Activated T-cell treated with anti-CD3 and anti-CD28 coated beads for 1 hour (primary cell): Measurements from ENCODE around the gene ARTN.
A peak's percentile ranks its signal among the peaks of the same experiment; 100 is the strongest.

Experiments
- DNase-seq: peaks from one replicate; pipeline ENCODE4 v3.0.0-alpha.2; 2020; ENCODE audit warnings: low read depth

The ARTN gene

DNA sequence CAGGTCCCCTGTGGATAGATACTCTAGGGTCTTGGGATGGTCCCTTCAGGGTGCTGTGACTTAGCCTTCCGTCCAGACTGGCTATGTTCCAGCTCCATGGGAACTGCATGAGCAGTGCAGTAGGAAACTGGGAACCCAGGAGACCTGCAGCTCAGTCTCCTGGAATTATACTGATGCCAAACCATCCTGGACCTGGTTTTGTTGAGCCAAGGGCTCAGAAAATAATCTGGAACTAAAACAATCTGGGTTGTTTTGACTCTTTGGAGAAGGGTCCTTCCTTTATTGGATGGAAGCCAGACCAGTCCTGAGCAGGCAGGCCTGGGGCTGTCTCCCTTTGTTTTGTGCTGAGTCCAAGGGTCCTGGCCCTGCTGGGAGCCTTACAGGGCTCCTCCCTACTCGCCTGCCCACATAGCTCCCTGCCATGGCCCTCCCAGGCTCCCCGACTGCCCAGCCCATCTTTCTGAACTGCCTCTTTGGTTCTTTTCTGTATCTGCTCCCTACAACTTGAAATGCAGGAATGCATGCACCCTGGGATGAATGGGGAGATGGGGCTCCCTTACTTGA, 14.4 kb downstream of the ARTN start:
- DNase-seq, result no peak

GRCh38 chr1:43949678-43950077, 16.1 kb downstream of the ARTN start:
- DNase-seq, result no peak

GRCh38 chr1:43951021-43951985, 17.7 kb downstream of the ARTN start:
- no peak for DNase-seq

- DNase-seq, result no peak
These were observed 19.2 kb downstream of the ARTN start for GRCh38 chr1:43952731-43953346.

DNA sequence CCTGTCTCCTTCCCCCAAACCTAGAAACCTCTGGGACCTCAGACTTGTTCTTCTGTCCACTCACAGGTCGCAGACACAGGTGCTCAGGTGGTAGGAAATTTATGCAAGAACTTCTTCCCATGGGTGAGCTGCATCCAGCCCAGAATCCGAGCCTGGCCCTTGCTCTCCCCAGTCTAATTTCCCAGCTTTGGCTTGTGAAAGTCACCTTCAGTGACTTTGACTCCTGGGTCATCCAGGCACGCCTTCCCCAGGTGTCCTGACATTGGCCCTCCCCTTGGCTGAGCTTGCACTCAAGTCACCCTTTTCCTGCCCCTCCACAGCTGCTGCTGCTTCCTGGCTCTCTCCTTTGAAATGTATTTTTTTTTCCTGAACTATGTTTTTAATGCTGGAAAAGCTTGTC, 19.8 kb downstream of the ARTN start:
- no peak for DNase-seq

DNA sequence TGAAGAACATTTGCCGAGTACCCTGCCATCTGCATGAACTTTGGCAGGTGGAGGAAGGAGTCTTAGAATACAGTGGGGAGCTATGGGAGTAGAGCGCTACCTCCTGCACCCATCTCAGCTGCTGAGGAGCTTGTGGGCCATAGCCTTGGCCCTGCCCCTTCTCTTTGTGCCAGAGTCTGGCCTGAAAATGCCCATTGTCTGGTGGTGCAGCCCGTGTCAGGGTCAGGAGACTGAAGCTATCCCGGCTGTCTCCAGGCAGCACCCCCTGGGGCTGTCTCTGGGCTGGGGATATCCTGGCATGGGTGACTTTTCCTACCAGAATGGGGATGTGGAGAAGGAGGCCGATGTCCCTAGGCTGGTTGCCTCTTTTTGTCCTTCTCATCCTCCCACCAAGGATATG, 20.4 kb downstream of the ARTN start:
- no peak for DNase-seq

GRCh38 chr1:43956234-43956633, 22.6 kb downstream of the ARTN start:
- DNase-seq, result no peak

DNA sequence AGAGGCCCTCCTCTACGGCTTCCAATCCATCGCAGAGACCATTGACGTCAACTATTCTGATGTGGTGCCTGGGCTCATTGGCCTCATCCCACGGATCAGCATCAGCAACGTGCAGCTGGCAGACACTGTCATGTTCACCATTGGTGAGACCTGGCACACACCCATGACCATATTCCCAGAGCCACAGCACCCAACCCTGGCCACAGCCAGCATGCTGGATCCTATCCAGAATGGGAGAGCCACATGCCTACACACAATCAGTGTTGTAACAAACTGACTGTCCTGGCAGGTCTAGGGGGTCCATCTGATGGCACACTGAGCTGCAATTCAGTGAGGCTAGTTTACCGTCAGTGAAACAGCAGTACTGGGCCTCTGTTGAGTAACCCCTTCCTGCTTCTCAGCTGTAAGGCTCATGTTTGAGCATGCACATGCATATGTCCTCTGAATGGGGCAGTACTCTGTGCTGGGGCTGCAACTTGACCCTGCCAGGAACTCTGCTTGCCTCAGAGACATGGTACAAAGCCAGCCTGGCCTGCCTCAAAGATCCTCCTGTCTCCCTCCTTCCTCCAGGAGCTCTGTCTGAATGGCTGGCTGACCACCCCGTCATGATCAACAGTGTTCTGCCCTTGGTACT, 23.9 kb downstream of the ARTN start:
- DNase-seq, result no peak

DNA sequence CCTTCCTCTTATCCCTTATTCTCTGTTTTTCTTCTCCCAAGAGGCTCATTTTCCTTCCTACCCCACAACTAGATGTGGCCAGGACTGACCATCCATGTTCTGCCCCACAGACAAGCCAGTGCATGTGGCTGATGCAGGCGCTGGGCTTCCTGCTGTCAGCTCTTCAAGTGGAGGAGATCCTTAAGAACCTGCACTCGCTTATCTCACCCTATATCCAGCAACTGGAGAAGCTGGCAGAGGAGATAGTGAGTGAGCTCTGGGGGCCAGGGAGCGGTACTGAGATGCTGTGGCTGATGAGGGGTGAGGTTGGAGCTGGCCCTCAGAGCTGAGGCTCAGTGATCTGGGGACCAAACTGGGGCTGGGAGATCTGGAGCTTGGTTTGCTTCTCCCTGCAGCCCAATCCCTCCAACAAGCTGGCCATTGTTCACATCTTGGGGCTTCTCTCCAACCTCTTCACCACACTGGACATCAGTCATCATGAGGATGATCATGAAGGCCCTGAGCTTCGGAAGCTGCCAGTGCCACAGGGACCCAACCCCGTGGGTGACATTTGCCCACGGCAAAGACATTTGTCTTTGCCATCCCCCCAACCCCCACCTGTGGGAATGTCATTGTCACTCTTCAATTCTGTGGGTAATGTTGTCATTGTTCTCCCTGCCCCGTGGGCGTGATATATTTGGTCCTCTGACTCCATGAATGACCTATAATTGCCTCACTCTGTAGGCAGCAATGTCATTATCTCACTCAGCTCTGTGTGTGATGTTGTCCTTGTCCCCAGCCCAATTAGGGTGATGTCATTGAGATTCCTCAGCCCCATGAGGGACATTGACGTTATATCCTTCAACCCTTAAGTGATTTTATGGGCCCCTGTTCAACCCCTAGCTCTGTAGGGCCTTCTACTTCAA, 25.0 kb downstream of the ARTN start:
- DNase-seq, result no peak

DNA sequence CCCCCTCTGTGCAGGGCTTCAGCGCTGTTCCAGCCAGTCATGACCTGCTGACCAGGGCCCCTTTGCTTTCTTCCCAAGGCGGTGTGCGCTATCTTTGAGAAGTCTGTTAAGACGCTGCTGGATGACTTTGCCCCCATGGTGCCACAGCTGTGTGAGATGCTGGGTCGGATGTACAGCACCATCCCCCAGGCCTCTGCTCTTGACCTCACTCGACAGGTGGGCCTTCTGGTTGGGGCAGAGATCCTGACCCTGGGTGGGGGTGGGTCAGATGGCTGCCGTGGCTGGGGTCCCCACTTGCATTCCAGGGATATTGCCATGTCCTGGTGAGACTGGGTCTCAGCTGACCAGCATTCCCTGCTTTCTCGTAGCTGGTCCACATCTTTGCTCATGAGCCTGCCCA, 27.2 kb downstream of the ARTN start:
- no peak for DNase-seq

GRCh38 chr1:43961692-43962091, 28.1 kb downstream of the ARTN start:
- no peak for DNase-seq

GRCh38 chr1:43962324-43962723, 28.7 kb downstream of the ARTN start:
- DNase-seq, result no peak

DNA sequence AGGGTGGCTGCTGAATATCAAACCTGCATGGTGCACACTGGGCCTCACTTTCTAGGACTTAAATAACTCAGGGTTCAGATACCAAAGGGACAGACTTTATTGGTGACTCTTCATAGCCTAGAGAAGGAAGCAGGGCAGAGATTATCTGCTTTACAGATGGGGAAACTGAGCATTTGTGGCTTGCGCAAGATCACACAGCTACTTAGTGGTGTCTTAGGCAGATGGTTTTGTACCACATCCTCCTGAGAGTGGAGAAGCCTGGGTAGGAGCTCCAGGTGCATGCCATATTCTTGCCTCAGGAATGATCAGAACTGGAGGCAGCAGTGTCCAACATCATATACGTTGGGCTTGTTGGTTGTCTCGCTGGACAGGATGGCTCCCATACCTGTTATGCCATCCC, 29.4 kb downstream of the ARTN start:
- no peak for DNase-seq

DNA sequence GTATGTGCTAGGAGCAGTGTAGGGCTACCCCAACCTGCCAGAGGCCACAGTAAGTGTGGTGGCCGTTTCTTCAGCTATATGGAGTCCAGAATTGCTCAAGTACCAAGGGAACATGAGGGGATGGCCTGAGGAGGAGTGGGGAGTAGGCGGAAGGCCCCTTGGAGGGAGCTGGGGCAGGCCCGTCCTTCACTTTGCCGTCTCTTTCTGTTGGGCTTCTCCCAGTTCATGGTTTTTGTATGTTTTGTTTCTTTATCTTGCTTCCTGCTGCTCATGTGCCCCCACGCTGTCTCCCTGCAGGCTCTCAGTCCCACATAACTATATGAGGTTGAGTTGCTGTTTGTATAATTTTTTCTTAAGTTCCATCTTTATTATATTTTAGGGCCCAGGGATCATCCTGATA, 30.3 kb downstream of the ARTN start:
- no peak for DNase-seq

GRCh38 chr1:43965316-43965715, 31.7 kb downstream of the ARTN start:
- no peak for DNase-seq

DNA sequence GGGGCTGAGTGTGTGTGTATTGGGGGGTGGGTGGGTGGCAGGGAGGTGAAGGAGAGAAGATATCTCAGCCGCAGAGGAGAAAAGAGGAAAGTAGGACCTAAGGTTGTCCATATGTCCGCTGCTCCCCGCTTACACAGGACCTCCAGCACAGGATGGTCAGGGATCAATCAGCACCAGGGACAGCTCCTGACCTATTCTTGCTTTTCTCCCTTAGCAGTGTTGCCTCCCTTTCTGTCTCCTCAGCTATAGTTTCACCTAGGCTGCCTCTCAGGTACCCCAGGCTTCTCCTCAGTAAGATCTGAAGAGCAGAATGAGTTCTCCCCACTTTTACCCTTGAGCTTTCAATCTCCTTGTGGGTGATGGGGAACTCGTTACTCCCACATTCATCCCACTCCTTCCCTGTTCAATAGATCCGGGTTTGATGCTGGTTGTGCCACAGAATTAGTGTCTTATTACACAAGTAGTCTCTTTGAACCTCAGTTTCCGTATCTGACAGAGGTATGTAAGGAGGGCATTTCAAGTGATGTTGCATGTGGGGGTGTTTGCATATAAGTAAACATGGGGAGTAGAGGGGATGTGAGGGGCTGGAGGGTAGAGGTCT, 34.8 kb downstream of the ARTN start:
- DNase-seq, result no peak

DNA sequence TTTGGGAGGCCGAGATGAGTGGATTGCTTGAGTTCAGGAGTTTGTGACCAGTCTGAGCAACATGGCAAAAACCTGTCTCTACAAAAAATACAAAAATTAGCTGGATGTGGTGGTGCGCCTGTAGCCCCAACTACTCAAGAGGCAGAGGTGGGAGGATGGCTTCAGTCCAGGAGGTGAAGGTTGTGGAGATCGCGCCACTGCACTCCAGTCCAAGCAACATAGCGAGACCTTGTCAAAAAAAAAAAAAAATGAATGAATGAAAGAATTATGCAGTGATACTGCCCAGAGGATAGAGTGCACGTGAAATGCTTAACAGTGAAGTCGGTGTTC, 35.8 kb downstream of the ARTN start:
- DNase-seq, result no peak

GRCh38 chr1:43969746-43970466, 36.3 kb downstream of the ARTN start, which contains the start of gene DPH2:
Gene DPH2, plus strand, starts transcription at chr1:43970010. Its CDS starts 166 bp downstream, at chr1:43970176.
- DNase-seq, result peak; percentile 91

DNA sequence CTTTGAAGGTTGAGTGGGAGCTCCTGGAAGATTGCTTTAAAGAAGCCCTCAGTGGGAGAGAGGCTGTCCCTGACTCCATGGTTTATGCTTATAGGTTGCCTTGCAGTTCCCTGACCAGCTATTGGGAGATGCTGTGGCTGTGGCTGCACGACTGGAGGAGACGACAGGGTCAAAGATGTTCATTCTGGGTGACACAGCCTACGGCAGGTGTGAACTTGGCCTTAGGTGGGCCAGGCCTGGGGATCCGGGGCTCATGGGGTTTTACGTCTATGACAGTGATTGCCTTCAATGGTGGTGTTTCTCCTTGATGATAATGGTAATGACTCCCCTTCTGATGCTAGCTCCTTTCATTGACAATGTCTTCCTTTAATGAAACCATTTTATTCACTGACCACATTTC, 36.9 kb downstream of the ARTN start:
- no peak for DNase-seq

DNA sequence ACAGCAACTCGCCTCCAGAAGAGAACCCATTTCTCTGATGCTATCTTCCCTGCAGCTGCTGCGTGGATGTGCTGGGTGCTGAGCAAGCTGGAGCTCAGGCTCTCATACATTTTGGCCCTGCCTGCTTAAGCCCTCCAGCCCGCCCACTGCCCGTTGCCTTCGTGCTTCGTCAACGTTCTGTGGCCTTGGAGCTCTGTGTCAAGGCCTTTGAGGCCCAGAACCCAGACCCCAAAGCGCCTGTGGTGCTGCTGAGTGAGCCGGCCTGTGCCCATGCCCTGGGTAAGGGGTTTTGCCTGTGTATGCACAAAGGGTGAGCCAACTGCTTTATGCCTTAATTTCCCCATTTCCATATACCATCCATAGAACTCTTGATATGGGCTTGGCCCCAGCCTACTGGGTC, 37.3 kb downstream of the ARTN start:
- DNase-seq, result no peak
